ENCODE measurements around the gene COL9A2.

COL9A2 gene

DNA sequence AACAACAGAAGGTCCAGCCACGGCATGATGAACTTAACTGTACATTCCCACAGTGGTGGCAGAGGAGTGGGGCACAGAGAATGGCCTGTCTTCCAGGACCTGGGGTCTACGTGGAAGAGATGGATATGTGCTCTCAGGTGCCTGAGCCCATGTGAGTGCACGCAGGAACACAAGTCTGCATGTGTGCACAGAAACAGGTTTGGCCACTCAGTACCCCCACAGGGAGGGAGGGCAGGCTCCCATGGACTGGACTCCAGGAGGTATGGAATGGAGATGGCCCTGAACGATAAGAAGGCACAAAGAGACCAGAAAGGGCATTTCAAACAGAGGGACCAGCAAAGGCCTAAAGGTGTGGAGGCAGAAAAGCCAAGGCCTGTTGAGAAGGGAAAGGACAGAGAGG lies 10.8 kb downstream of the COL9A2 start:
- H3K4me3 ChIP-seq (ENCODE audit: low read depth, low read length) = no peak overlapping the region
- no peak for DNase-seq (ENCODE audit: low read depth)

DNA sequence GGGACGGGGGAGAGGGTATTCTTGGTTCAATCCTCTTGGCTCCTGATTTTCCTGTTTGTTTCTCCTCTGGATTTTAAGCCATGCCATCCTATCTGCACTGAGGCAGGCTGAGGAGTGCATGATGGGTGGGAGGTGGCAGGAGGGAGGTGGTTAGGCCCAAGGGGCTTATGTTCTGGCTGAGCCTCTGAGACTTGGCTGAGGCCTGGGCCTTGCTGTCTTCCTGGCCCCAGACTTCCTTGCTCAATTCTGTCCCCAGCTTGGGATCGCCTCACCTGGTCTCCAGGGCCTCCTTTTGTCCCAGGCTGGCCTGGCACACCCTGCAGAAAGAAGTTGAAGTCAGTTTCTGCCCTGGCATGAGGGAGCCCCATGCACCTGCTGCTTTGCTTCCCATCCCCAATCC lies 11.2 kb downstream of the COL9A2 start:
- no peak for DNase-seq (ENCODE audit: low read depth)
- H3K4me3 ChIP-seq (ENCODE audit: low read depth, low read length) = no peak overlapping the region

DNA sequence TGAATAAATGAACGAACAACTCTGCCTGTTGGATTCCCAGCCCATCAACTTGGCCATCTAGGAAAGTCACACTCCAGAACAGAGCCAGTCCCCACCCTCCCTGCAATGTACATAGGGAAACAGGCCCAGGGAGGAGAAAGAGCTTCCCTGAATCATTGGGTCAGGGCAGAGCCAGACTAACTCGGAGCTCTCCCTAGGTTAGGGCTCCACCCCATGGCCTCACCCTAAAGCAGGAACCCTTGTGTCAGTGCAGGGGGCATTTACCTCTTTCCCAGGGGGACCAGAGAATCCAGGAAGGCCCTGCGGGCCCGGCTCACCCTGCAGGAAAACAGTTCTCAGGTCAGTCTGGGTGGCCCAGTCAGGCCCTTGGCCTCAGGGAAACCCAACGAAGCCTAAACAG lies 11.6 kb downstream of the COL9A2 start:
- no peak for DNase-seq (ENCODE audit: low read depth)
- no peak overlapping the region for H3K4me3 ChIP-seq (ENCODE audit: low read depth, low read length)

GRCh38 chr1:40303790-40304189 lies 13.3 kb downstream of the COL9A2 start:
- DNase-seq (ENCODE audit: low read depth) = no peak

GRCh38 chr1:40303051-40303771 lies 13.9 kb downstream of the COL9A2 start:
- H3K4me3 ChIP-seq (ENCODE audit: low read depth, low read length) = no peak overlapping the region
- DNase-seq (ENCODE audit: low read depth) = no peak

More at GRCh38 chr1:40303790-40304189, 13.3 kb downstream of the COL9A2 start:
- no peak overlapping the region for H3K4me3 ChIP-seq (ENCODE audit: low read depth, low read length)

GRCh38 chr1:40302475-40302874 lies 14.6 kb downstream of the COL9A2 start:
- H3K4me3 ChIP-seq (ENCODE audit: low read depth, low read length) = no peak overlapping the region
- DNase-seq (ENCODE audit: low read depth) = no peak

- no peak for DNase-seq (ENCODE audit: low read depth)
- no peak overlapping the region for H3K4me3 ChIP-seq (ENCODE audit: low read depth, low read length)
Observed at GRCh38 chr1:40301541-40302299, 15.4 kb downstream of the COL9A2 start.

GRCh38 chr1:40301066-40301465 lies 16.0 kb downstream of the COL9A2 start:
- no peak for DNase-seq (ENCODE audit: low read depth)
- H3K4me3 ChIP-seq (ENCODE audit: low read depth, low read length) = no peak overlapping the region

DNA sequence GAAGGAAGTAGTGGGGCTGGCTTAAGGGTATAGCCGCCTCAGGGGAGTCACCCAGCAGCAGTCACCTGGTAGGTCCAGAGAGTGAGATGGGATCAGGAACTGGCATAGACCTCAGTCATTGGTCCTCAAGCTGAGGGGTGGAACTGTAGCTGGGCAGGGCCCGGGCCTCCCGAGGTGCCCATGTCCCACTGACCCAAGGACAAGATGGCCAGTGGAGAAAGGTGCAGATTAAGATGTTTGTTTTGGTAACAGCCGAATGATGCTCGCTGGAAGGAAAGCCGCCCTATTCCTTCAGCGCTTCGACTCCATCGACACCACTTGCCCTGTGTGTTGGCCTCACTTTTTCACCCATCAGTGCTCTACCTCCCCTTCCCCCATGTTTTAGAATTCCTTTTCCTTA lies 16.4 kb downstream of the COL9A2 start:
- no peak overlapping the region for H3K4me3 ChIP-seq (ENCODE audit: low read depth, low read length)
- DNase-seq (ENCODE audit: low read depth) = no peak

GRCh38 chr1:40300249-40300567 lies 16.9 kb downstream of the COL9A2 start:
- H3K4me3 ChIP-seq (ENCODE audit: low read depth, low read length) = no peak overlapping the region
- no peak for DNase-seq (ENCODE audit: low read depth)

DNA sequence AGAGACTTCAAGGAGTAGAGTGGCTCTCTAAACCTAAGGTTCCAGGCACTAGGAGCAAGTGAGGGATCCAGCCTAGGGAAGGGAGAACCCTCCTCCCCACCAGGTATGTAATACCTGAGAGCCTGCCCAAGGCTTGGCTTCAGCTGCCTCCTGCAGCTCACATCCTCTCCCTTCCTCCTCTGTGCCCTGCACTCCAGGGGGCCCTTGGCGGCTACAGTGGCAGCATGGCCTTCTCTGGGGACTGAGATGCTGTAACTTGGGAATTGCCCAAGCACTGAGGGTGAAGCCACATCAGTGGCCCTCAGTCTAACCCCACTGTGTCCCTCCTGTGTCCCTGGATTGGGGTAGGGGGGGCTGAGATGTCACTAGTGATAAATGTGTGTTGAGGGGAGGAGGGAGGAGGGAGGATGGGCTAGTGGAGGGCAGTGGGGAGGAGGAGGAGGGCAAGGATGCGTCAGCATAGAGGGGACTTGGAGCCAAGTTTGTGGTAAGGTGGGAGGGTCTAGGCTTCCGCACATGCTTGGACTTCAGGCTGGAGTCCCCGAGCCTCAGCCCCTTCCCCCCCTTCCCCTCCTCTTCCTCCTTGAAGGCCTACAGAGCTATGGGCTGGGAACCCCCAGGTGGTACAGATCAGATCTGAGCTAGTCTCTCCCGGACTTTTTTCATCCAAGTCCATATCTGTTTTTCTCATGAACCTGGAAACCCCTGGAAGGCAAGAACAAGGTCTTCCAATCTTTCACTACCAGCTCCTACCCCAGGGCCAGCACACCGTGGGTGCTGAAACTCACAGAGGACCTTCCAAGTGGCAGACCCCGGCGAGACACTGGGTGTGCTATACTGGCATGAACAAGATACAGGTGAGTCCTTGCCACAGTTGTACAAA lies 17.5 kb downstream of the COL9A2 start:
- no peak overlapping the region for H3K4me3 ChIP-seq (ENCODE audit: low read depth, low read length)
- no peak for DNase-seq (ENCODE audit: low read depth)

DNA sequence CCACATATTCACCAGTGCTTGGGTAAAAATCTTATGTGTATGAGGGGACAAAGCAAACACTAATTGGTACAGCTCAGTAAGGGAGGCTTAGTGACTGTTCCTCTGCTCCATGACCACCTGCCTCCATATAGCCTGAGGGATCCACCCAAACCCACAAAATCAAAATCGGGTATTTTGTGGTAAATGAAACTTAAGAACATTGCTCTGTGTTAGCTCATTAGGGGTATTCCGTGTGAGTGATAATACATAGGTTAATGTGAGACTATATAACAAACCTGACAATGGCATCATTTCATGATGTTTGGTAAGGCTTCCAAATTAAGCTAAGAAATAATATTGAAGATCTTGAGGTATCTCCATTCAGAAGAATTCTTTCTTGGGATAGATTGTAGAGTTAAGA lies 25.8 kb downstream of the COL9A2 start:
- DNase-seq (ENCODE audit: low read depth) = no peak
- H3K4me3 ChIP-seq (ENCODE audit: low read depth, low read length) = no peak overlapping the region

DNA sequence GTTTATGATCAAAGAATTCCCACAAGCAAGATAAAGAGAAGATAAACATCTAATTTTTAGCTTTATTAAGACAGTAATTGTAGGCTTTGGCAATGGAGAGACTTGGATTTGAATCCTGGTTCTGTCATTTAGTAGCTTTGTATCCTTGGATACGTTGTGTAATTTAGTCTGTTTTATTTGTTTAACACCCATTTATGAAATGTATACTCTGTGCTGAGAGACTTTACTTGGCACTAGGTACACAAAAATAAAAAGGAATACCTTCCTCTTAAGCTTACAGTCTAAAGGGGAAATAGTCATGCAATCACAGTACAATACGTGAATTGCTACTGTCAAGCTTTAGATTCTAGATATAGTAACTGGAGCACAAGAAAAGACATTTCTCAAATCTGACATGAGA lies 35.2 kb downstream of the COL9A2 start:
- no peak overlapping the region for H3K4me3 ChIP-seq (ENCODE audit: low read depth, low read length)
- DNase-seq (ENCODE audit: low read depth) = no peak

- H3K4me3 ChIP-seq (ENCODE audit: low read depth, low read length) = no peak overlapping the region
- no peak for DNase-seq (ENCODE audit: low read depth)
Observed at GRCh38 chr1:40276122-40276521, 41.0 kb downstream of the COL9A2 start.

GRCh38 chr1:40274331-40274730 lies 42.8 kb downstream of the COL9A2 start:
- H3K4me3 ChIP-seq (ENCODE audit: low read depth, low read length) = no peak overlapping the region
- DNase-seq (ENCODE audit: low read depth) = no peak

DNA sequence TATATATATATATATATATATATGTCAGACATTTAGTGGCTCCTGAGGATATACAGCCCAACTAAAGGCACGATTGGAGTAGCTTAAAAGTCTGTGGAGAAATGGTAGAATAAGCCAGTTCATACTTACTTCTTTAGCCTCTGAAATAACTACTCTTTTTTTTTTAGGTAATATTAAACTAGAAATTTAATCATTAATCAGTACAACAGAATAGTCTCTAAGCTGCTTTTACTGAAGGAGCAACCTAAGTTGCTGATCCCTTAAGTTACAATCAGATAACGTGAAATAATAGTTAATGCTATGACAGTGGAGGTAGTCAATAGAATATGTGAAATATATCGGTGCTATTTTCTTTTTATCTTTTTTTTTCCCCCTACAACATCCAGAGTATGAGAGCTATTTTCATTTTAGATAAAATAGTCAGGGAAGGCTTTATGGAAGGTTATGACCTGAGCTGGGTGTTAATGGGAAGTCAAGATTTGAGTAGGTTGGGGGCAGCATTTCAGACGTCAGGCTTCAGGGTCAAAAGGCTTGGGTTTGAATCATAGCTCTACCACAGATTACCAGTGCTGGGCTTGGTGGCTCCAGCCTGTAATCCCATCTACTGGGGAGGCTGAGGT lies 43.4 kb downstream of the COL9A2 start:
- DNase-seq (ENCODE audit: low read depth) = no peak
- no peak overlapping the region for H3K4me3 ChIP-seq (ENCODE audit: low read depth, low read length)

DNA sequence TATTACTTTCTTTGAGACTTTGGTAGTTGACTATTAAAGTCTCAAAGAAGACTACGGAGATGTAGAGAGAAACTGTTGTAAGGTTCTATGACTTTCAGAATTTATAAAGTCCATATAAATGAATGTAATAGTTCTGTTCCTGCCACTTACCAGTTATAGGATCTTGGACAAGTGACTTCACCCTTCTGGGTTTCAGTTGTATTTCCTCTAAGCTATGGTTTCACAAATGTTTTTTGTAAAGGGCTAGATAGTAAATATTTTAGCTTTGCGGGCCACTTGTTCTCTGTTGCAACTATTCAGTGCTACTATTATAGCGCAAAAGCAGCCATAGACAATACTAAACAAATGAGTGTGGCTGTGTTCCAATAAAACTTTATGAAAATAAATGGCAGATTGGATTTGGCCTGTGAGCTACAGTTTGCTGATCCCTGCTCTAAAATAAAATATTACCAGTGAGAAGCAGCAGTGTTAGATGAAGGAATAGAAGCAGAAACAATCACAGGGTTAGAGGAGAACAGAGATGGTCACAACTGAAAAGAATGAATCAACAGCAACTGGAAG lies 44.4 kb downstream of the COL9A2 start:
- H3K4me3 ChIP-seq (ENCODE audit: low read depth, low read length) = no peak overlapping the region
- DNase-seq (ENCODE audit: low read depth) = no peak

DNA sequence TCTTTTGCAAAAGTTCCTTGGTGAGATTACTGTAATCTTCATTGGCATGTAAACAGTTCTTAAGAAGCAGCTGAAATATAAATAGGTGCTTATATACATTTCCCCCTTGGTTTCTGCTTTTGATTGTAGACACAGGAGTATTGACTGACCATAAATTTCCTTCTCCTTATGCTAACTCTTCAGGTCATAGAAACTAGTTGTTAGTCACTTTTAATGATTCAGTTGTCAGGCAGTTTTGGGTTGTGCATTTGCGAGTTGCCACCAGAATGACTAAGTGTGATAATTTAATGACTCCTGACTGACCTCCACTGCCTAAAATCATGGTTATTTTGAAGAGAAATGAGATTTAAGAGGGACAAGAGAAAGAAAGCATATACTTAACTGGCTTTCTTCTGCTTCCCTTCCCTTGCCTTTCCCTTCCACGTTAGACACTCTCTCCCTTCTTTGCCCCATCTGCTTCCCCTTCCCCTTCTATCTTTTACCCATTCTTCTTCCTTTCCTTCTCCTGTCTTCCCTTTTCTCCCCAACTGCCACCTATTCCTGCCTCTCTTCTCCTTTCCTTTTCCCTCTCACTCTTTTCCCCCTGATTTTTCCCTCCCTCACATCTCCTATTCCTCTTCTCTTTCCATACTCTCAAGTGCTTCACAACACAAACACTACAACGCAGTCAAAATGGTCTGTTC lies 46.8 kb downstream of the COL9A2 start:
- no peak for DNase-seq (ENCODE audit: low read depth)
- H3K4me3 ChIP-seq (ENCODE audit: low read depth, low read length) = no peak overlapping the region

- DNase-seq (ENCODE audit: low read depth) = no peak
- no peak overlapping the region for H3K4me3 ChIP-seq (ENCODE audit: low read depth, low read length)
Observed at GRCh38 chr1:40268211-40268610, 48.9 kb downstream of the COL9A2 start.

Measured in skeletal muscle cell (primary cell).